ENCODE data around the gene RIC8B. TPM values are rescaled to one million over a fixed set of nuclear protein-coding genes. Genes with fewer than 3 reads are reported as not detected.
"Not testable (repeated sequence)": the region's sequence is repeated elsewhere in the genome, so short reads cannot be mapped to it uniquely, and the experiment has no call there.

Gene RIC8B
- total RNA-seq, 1 donor from 2014 or later: 22.5 TPM

DNA sequence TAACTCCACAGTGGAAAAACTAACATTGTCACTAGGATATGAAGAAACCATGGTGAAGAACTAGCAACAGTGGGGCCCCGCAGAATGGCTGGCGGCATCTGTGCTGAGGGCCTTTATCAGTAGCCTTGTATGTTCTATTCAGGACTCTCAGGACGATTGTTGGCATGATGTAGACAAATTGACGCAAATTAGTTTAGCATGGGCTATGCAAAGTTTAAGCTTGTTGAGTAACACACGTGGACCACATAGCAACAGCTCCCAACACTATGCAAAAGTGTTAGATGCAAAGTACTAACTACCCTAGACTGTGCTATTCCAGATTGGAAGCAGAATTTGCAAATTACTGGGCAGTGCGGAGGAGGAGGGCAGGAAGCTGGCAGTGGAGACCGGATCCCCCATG, 143.0 kb downstream of the RIC8B start:
- Mint-ChIP-seq H3K27me3 (ENCODE audit: low read depth) (peaks cover 18% of the 10 kb centered on the region), H3K4me1 (no peaks in the 10 kb centered on the region), H3K27ac (no peak overlapping the region), H3K36me3 (no peaks in the 10 kb centered on the region), H3K9me3 (no peaks in the 10 kb centered on the region), H3K4me3 (no peak overlapping the region)
- no peak for DNase-seq (ENCODE audit: low spot score in 2 of 2, unreplicated experiment in 2 of 2)
- TF ChIP-seq, protein P1, sequence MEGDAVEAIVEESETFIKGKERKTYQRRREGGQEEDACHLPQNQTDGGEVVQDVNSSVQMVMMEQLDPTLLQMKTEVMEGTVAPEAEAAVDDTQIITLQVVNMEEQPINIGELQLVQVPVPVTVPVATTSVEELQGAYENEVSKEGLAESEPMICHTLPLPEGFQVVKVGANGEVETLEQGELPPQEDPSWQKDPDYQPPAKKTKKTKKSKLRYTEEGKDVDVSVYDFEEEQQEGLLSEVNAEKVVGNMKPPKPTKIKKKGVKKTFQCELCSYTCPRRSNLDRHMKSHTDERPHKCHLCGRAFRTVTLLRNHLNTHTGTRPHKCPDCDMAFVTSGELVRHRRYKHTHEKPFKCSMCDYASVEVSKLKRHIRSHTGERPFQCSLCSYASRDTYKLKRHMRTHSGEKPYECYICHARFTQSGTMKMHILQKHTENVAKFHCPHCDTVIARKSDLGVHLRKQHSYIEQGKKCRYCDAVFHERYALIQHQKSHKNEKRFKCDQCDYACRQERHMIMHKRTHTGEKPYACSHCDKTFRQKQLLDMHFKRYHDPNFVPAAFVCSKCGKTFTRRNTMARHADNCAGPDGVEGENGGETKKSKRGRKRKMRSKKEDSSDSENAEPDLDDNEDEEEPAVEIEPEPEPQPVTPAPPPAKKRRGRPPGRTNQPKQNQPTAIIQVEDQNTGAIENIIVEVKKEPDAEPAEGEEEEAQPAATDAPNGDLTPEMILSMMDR (IDR thresholded peaks at IDR 0.05; ENCODE audit: unreplicated experiment): no peak

DNA sequence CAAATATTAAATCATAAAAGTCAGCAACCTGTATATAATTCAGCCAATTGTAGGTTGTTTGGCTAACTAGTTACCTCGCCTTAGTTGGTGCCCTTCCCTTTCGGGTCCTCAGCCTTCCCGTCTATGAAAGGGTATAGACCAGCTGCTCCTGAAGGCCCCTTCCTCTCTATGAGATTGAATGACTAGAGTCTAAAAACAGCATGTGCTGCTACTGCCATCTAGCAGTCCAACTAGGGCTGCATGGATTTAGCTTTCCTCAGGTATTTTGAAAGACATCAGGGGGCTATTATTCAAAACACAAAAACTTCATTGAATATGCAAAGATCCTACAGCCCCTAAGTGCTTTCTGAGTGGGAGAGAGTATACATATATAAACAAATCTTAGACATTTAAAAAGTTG, 144.3 kb downstream of the RIC8B start:
- H3K27ac Mint-ChIP-seq: no peak overlapping the region
- no peaks in the 10 kb centered on the region for H3K4me1 Mint-ChIP-seq
- H3K27me3 Mint-ChIP-seq (ENCODE audit: low read depth): peaks cover 24% of the 10 kb centered on the region
- H3K9me3 Mint-ChIP-seq: peaks cover 7% of the 10 kb centered on the region
- TF ChIP-seq, protein P1 (IDR thresholded peaks at IDR 0.05; ENCODE audit: unreplicated experiment): no peak
- H3K4me3 Mint-ChIP-seq: no peak overlapping the region
- no peaks in the 10 kb centered on the region for H3K36me3 Mint-ChIP-seq
- DNase-seq (ENCODE audit: low spot score in 2 of 2, unreplicated experiment in 2 of 2): no peak

DNA sequence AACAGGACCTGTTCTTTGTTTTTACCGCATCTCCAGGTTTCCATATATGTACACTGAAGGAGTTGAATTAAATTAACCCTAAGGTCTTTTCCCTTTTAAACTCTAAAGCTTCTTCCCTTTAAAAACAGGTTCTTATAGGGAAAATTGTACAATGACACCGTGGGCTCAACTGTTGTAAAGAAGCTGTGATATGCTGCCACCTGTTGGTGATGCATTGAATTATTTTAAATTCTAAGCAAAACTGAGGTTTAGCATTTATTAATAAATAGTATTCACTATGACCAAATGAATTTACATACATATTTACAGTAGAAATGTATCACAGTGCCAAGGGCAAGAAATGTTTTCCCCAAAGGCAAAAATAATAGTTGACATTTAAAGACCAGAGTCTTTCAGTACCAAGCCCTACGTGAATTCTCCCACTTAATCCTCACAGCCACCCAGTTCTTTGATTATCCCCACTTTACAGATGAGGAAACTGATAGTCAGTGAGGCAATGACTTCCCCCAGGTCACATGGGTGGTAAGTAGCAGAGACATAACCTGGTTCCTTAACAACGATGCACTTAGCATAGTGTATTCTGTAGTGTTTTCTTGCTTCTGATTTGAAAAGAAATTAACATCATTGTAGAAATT, 145.5 kb downstream of the RIC8B start:
- Mint-ChIP-seq H3K4me3 (no peak overlapping the region), H3K4me1 (no peaks in the 10 kb centered on the region), H3K27ac (no peak overlapping the region), H3K27me3 (ENCODE audit: low read depth) (peaks cover 27% of the 10 kb centered on the region), H3K9me3 (peaks cover 13% of the 10 kb centered on the region), H3K36me3 (no peaks in the 10 kb centered on the region)
- TF ChIP-seq, protein P1 (IDR thresholded peaks at IDR 0.05; ENCODE audit: unreplicated experiment): peak; percentile 88
- no peak for DNase-seq (ENCODE audit: low spot score in 2 of 2, unreplicated experiment in 2 of 2)

DNA sequence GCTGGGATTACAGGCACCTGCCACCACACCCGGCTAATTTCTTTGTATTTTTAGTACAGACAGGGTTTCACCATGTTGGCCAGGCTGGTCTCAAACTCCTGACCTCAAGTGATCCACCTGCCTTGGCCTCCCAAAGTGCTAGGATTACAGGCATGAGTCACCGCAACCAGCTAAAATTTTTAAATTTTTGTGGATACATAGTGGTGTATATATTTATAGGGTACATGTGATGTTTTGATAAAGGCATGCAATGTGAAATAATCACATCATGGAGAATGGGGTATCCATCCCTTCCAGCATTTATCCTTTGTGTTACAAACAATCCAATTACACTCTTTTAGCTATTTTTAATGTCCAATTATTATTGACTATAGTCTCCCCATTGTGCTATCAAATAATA, 147.5 kb downstream of the RIC8B start:
- not testable (repeated sequence) for H3K4me1 Mint-ChIP-seq; H3K27ac Mint-ChIP-seq; DNase-seq (ENCODE audit: low spot score in 2 of 2, unreplicated experiment in 2 of 2); H3K4me3 Mint-ChIP-seq; H3K36me3 Mint-ChIP-seq
- Mint-ChIP-seq H3K9me3 (peaks cover 13% of the 10 kb centered on the region), H3K27me3 (ENCODE audit: low read depth) (peaks cover 27% of the 10 kb centered on the region)

DNA sequence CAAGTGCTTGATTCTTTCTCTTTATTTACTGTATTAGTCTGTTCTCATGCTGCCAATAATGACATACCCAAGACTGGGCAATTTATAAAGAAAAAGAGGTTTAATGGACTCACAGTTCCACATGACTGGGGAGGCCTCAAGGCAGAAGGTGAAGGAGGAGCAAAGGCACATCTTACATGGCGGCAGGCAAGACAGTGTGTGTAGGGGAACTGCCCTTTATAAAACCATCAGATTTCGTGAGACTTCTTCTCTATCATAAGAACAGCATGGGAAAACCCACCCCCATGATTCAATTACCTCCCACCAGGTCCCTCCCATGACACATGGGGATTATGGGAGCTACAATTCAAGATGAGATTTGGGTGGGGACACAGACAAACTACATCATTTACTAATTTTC, 149.1 kb downstream of the RIC8B start:
- not testable (repeated sequence) for H3K36me3 Mint-ChIP-seq; H3K4me1 Mint-ChIP-seq; H3K4me3 Mint-ChIP-seq; H3K27ac Mint-ChIP-seq; DNase-seq (ENCODE audit: low spot score in 2 of 2, unreplicated experiment in 2 of 2)
- H3K27me3 Mint-ChIP-seq (ENCODE audit: low read depth): peaks cover 31% of the 10 kb centered on the region
- peaks cover 13% of the 10 kb centered on the region for H3K9me3 Mint-ChIP-seq

DNA sequence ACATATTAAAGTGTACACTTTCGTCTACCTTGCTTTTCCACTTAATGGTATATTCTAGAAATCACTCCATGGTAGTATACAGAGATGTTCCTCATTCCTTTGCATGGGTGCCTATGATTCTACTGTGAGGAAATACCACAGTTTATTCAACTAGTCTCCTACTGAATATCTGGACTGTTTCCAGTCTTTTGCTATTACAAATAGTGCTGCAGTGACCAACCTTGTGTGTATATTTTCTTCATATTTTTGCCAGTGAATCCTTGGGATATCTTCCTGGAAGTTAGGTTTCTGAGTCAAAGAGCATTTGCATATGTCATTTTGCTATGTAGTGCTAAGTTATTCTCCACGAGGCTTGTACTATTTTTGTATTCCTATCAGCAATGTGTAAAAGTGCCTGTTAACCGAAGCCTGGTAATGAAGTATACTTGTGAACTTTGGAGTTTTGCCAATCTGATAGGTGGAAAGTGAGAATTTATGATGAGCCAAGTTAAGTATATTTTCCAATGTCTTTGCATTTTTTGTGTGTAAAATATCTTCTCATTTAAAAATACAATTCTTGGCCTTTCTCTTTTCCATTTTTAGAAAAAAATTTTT, 149.9 kb downstream of the RIC8B start:
- TF ChIP-seq, protein P1 (IDR thresholded peaks at IDR 0.05; ENCODE audit: unreplicated experiment): no peak
- H3K9me3 Mint-ChIP-seq: peaks cover 13% of the 10 kb centered on the region
- H3K27ac Mint-ChIP-seq: no peak overlapping the region
- no peaks in the 10 kb centered on the region for H3K4me1 Mint-ChIP-seq
- no peak for DNase-seq (ENCODE audit: low spot score in 2 of 2, unreplicated experiment in 2 of 2)
- no peak overlapping the region for H3K4me3 Mint-ChIP-seq
- no peaks in the 10 kb centered on the region for H3K36me3 Mint-ChIP-seq
- peaks cover 35% of the 10 kb centered on the region for H3K27me3 Mint-ChIP-seq (ENCODE audit: low read depth)
